ENCODE results near the gene TP53TG5. TPM values are rescaled to one million over a fixed set of nuclear protein-coding genes. Genes with fewer than 3 reads are reported as not detected.
A peak's percentile ranks its signal among the peaks of the same experiment; 100 is the strongest.

The TP53TG5 gene
- total RNA-seq, 1 donor = not detected

GRCh38 chr20:45337367-45338120 lies 40.6 kb downstream of the TP53TG5 start:
- Histone ChIP-seq H2AFZ (ENCODE audit: low read length) (no peak overlapping the region), H3K27ac (ENCODE audit: low read depth, low read length) (peak overlapping the region; percentile 100), H3K9me3 (ENCODE audit: low read depth, low read length) (no peaks in the 10 kb centered on the region), H3K4me3 (ENCODE audit: insufficient read depth, low read length) (peak overlapping the region; percentile 35), H3K4me1 (ENCODE audit: insufficient read depth, low read length) (peaks cover 66% of the 10 kb centered on the region), H3K36me3 (ENCODE audit: insufficient read depth, low read length) (peaks cover 70% of the 10 kb centered on the region), H3K27me3 (ENCODE audit: insufficient read depth, low read length) (no peaks in the 10 kb centered on the region), H3K79me2 (ENCODE audit: insufficient read depth, low read length) (peaks cover 80% of the 10 kb centered on the region), H3K4me2 (ENCODE audit: insufficient read depth, low read length) (peak overlapping the region; percentile 69), H4K20me1 (ENCODE audit: insufficient read depth, low read length) (peaks cover 30% of the 10 kb centered on the region)
- DNase-seq (ENCODE audit: insufficient read length, low spot score, missing footprints) = peak; percentile 93
- no peak for TF ChIP-seq CTCF (IDR thresholded peaks at IDR 0.05; ENCODE audit: extremely low read depth, low read depth, low read length)

- Histone ChIP-seq H3K27ac (ENCODE audit: low read depth, low read length) (peak overlapping the region; percentile 100), H3K4me3 (ENCODE audit: insufficient read depth, low read length) (peak overlapping the region; percentile 49), H3K9me3 (ENCODE audit: low read depth, low read length) (no peaks in the 10 kb centered on the region), H3K4me2 (ENCODE audit: insufficient read depth, low read length) (peak overlapping the region; percentile 69), H3K79me2 (ENCODE audit: insufficient read depth, low read length) (peaks cover 72% of the 10 kb centered on the region), H3K27me3 (ENCODE audit: insufficient read depth, low read length) (no peaks in the 10 kb centered on the region), H3K4me1 (ENCODE audit: insufficient read depth, low read length) (peaks cover 58% of the 10 kb centered on the region), H3K36me3 (ENCODE audit: insufficient read depth, low read length) (peaks cover 75% of the 10 kb centered on the region), H4K20me1 (ENCODE audit: insufficient read depth, low read length) (peaks cover 24% of the 10 kb centered on the region), H2AFZ (ENCODE audit: low read length) (no peak overlapping the region)
- no peak for TF ChIP-seq CTCF (IDR thresholded peaks at IDR 0.05; ENCODE audit: extremely low read depth, low read depth, low read length)
- DNase-seq (ENCODE audit: insufficient read length, low spot score, missing footprints) = peak; percentile 89
These were observed 41.4 kb downstream of the TP53TG5 start for GRCh38 chr20:45336530-45337366.

GRCh38 chr20:45330476-45330875 lies 47.6 kb downstream of the TP53TG5 start:
- peaks cover 51% of the 10 kb centered on the region for H4K20me1 ChIP-seq (ENCODE audit: insufficient read depth, low read length)
- H3K79me2 ChIP-seq (ENCODE audit: insufficient read depth, low read length) = peaks cover 48% of the 10 kb centered on the region
- H2AFZ ChIP-seq (ENCODE audit: low read length) = no peak overlapping the region
- DNase-seq (ENCODE audit: insufficient read length, low spot score, missing footprints) = no peak
- H3K4me2 ChIP-seq (ENCODE audit: insufficient read depth, low read length) = no peak overlapping the region
- no peak overlapping the region for H3K27ac ChIP-seq (ENCODE audit: low read depth, low read length)
- H3K9me3 ChIP-seq (ENCODE audit: low read depth, low read length) = no peaks in the 10 kb centered on the region
- no peak for TF ChIP-seq CTCF (IDR thresholded peaks at IDR 0.05; ENCODE audit: extremely low read depth, low read depth, low read length)
- H3K27me3 ChIP-seq (ENCODE audit: insufficient read depth, low read length) = no peaks in the 10 kb centered on the region
- no peak overlapping the region for H3K4me3 ChIP-seq (ENCODE audit: insufficient read depth, low read length)
- H3K36me3 ChIP-seq (ENCODE audit: insufficient read depth, low read length) = peaks cover 98% of the 10 kb centered on the region
- peaks cover 1% of the 10 kb centered on the region for H3K4me1 ChIP-seq (ENCODE audit: insufficient read depth, low read length)
